Retinal pigment epithelial cell (primary cell): ENCODE results near the gene WNT7B.

Experiments used
- DNase-seq: peaks from one replicate; pipeline ENCODE4 v3.0.0-alpha.2; 2010; ENCODE audit warnings: low read depth
- H3K4me3 ChIP-seq: 2 replicates; pipeline ENCODE4 v1.5.1; 2011; ENCODE audit warnings: mild to moderate bottlenecking, low read length, control low read depth, moderate library complexity
- CTCF ChIP-seq: conservative IDR thresholded peaks from 2 replicates; pipeline ENCODE4 v1.5.1; 2011; ENCODE audit warnings: low read depth, low read length, control low read depth, inconsistent platforms

The WNT7B gene

GRCh38 chr22:45907378-45907777 is 69.6 kb downstream of the WNT7B start:
- H3K4me3 ChIP-seq, result no peak overlapping the region
- no peak for TF ChIP-seq CTCF
- DNase-seq, result no peak

- no peak for TF ChIP-seq CTCF
- H3K4me3 ChIP-seq, result no peak overlapping the region
- no peak for DNase-seq
Observed at GRCh38 chr22:45906946-45907345, 70.0 kb downstream of the WNT7B start.

DNA sequence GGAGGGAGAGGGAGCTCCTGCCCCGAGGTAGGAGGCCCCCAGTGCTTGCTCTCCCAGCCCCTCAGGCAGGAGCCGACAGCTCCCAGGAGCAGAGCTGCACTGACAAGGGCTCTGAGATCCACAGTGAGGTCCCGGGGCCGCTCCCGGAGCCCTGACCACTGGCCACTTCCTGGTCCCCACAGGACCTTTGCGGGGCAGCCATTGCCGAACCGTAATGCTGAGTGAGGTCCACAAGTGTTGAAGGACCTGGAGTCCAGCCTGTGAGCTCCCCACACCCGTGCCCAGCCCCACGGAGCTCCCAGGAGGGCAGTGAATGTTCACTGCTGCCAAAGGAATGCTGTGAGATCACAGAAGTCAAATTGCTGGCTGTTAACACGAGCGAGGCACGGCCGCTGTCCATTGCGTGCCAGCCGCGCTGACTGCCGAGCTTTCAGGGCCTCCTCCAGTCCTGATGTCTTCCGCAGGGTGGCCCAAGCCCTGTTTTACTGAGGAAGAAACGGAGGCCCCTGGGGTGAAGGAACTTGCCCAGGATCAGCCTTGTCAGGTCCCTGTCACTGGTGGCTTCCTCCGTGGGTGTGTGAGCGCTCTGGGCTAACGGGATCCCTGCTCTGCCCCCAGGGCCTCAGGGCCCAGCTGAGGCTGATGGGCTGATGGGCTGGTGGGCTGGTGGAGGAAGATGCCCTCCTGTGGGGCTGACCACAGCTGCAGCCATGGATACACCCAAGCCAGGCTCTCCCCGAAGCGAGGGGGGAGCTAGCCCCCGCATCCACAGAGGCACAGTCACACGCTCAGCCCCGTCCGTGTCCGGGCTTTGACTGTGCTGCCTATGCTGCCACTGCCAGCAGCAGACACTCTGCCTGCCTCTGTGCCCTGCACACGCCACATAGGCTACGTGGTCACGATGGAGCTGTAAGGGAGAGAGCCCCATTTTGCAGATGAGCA is 70.8 kb downstream of the WNT7B start:
- no peak for DNase-seq
- TF ChIP-seq CTCF, result no peak
- peak overlapping the region; percentile 8 for H3K4me3 ChIP-seq

DNA sequence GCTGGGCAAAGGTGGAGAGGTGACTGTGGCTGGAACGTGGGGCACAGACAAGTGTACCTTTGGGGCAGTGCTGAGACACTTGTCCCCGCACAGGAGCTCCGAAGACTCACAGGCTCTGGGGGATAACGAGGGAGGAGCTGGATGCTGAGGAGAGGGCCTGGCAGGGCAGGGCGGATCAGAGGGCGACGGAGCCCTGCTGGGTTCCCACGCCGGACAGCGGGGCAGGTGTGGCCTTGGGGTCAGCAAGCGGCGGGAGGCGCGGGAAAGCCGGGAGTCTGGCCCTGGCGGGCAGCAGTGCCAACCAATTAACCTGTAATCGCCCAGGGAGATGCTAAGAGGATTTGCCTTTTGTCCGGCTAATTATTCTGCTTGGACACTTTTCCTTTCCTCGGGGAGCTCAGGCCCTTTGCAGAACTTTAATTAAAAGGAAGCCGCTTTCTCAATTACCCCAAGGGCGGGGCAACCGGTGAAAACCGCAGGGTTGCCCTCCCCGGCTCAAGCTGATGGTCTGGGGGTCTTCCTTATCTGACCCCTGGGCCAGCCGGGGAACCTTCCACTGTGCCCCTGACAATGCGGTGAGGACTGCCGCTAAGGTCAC is 71.5 kb downstream of the WNT7B start:
- H3K4me3 ChIP-seq, result peak overlapping the region; percentile 8
- DNase-seq, result no peak
- no peak for TF ChIP-seq CTCF

DNA sequence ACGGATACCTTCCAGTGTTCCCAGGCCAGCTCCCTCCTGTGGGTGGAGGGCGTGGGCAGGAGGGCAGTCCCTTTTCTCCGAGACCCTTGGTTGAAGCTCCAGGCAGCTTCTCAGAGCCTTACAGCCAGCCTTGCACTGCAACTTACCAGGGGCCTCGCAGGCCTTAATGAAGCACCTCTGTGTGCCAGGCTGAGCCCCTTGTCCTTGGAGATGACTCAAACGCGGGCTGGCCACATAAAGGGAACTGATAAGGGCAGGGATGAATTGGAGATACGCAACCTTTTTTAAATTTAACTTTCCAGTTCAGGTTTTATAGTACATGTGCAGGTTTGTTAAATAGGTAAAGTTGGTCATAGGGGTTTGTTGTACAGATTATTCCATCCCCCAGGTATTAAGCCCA is 72.7 kb downstream of the WNT7B start:
- no peak overlapping the region for H3K4me3 ChIP-seq
- DNase-seq, result no peak
- no peak for TF ChIP-seq CTCF

DNA sequence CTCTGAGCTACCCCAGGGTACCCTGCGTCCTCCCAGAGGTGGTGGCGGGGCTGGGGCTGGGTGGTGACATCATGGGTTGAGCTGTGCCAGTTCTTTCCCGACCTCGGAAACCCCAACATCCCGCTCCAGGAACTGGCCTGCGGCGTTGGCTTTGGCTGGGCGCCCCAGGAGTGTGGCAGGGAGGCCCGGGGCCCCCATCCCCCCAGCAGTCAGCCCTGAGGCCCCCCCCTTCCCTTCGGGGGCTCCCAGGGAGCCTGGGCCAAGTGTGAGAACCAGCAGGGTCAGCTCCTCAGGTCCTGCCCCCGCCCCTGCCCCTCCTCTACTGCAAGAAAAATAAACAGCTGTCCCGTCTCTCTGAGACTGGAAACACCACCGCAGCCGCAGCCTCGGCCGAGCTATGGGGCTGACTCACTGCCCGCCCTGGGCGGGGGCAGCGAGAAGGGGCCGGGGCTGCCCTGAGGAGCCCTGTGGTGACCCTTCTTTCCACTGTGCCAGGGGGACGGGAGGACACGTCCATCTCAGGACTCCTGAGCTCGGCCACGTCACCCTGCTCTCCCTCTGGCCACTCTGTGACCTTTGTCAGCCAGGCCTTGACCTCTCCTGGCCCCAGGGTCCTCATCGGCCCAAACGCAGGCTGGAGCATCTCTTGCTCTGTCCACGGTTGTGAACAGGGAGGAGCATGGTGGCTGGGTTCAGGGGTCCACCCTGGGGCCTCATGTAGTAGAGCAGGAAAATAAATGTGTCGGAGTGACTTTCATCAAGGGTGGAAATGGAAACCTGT is 73.4 kb downstream of the WNT7B start:
- no peak for TF ChIP-seq CTCF
- DNase-seq, result no peak
- H3K4me3 ChIP-seq, result no peak overlapping the region
